Inflammatory macrophage (primary cell): ENCODE data around the gene RHEX.

Source experiments
- DNase-seq, 2 donors: peaks; one replicate each; pipeline ENCODE4 v3.0.0-alpha.2; 2020 to 2022

RHEX gene

DNA sequence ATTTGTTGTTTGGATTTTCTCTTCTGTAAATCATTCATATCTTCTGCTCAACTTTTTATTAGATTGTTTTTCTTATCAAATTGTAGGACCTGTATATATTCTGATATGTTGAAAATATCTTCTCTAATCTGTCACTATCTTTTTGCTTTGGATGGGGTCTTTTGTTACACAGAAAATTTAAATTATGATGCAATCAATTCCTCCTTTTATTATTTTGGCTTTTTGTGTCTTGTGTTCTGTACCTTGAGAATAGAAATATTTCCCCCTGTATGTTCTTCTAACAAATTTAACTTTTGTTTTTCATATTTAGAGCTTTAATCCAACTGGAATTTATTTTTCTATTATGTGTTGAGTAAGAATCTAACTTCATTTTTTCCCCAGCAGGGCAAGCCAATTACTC, 67.4 kb downstream of the RHEX start:
- DNase-seq: no peak

DNA sequence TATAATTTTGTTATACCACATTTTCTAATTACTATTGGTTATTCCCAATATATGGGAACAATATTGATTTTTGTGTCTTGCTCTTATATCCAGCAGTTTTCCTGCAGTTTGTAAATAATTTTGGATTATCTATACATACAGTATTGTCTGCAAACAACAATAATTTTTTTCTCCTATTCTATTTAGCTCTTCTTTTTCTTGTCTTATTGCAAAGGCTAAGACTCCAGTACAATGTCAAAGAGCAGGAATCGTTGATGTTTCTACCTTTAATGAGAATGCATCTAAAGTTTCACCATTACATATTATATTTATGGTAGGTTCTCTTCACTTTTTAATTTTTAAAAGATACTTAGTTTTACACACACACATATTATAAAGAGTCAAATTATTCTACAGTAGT, 68.3 kb downstream of the RHEX start:
- no peak for DNase-seq

DNA sequence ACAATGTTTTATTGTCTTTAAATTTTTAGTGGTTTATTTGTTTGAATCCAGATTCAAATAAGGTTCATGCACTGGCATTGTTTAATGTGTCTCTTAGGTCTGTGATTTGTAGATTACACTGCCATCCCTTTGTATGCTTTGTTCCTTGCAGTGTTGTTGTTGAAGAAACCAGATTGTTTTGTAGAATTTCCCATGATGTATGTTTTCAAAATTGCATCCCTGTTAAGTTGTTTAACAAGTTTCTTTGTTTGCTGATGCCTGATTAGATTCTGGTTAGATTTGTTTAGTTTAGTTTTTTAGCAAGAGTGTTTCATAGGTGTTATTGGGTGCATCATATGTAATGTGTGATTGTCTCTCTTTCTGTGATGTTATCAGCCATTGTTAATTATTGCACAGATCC, 69.7 kb downstream of the RHEX start:
- DNase-seq: no peak

DNA sequence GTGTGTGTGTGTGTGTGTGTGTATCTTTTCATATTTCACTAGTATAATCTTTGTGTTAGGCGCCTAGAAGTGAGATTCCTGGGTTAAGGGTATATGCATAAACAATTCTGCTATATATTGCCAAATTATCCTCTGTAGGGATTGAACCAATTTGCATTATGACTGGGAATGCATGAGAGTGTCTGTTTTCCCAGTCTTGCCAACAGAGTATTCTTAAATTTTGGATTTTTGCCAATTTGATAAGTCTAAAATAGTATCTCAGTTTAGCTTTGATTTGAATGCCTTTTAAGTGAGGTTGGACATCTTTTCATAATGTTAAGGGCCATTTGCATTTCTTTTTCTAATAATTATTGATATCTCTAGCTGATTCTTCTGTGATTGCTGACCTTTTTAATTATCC, 72.4 kb downstream of the RHEX start:
- no peak for DNase-seq

DNA sequence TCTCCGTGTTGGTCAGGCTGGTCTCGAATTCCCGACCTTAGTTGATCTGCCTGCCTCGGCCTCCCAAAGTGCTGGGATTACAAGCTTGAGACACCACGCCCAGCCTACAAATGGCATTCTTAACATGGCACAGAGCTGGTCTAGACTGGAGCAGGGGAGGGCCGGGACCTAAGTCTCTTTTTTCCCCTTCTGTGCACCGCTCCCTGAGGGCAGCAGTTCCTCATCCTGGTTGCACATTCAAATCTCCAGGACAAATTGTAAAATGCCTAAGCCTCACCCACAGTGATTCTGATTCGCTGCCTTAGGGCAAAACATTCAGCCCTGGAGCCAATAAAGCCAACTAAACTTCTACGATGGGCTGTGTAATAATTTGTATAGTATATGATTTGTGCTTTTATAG, 74.4 kb downstream of the RHEX start:
- DNase-seq: no peak

DNA sequence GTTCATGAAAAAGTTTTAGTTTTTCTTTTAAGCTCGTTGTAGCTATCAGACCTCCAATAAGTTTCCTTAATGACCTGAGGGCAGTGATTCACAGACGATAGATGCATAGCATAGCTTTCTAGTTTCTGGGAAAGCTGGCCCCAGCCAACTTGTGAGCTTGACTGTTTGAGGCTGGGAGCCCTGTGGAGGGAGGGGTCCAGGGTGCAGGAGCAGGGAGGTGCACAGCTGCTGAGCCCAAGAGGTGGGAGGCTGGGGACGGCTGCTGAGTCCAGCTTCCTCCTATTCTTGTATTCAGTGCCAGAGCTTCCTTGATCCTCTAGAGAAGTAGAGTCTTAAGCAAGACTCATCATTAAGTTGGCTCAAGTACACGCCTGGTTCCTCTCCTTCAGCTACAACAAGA, 75.2 kb downstream of the RHEX start:
- peak; percentile 71 to 78 for DNase-seq

DNA sequence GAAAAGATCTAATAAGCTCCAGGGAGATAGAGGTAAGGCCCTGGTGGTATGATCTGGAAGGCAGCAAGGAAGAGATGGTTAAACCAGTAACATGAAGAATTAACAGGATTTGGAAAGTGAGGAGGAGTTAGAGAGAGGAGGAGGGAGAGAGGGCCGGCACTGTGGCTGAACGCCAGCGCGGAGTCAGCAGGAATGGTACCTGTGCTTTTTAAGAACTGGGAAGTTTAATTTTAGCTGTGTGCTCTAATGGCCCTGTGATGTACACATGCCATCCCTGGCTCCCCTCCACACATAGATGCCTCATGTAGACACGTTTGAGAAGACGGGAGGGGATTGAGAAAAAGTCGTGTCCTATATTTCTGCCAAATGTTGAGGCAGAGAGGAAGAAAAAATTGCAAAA, 78.1 kb downstream of the RHEX start:
- no peak for DNase-seq

DNA sequence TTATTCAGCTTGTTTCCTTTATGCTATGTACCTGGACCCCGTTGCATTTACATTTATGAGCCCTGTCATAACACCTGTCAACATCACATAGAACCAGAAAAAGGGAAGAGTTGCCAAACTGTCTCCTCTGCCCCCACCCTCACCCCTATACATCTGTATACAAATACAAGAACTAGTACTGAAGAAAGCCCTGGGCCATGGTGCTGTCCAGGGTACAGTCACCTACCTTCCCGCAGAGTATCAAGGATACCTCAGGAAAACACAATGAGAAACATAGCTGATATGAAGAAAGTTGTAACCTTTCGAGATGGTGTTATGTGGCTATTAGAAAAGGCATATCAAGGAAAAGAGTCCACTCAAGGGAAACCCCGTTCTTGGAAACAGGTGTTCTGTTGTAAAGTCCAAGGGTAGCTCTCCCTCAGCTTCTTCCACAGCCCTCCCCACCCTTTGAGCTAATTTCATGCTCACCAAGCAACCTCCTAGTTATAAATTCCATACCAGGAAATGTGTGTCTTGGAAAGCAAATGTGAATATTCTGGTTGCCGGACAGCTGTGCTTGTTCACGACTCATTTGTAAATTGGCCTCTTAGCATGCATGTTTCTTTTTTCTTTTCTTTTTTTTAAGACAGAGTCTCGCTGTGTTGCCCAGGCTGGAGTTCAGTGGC, 80.9 kb downstream of the RHEX start:
- DNase-seq: no peak

DNA sequence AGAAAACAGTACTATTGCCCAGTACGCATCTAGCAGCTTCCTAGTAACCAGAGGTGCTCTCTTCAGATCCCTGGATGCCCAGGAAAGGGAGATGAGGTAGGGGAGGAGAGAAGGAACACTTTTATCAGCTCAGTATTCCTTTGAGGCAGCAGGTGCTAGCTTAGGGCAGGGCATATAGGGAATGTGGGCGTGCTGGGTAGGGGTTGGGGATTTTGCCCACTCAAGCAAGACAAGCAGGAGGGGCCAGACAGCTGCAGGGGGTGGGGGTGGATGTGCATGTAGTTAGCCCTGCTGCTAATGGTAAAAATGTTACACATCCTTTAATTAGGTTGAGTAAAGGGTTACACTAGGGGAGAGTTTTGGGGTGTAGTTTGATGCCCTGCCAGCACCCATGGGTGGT, 82.3 kb downstream of the RHEX start:
- DNase-seq: no peak

DNA sequence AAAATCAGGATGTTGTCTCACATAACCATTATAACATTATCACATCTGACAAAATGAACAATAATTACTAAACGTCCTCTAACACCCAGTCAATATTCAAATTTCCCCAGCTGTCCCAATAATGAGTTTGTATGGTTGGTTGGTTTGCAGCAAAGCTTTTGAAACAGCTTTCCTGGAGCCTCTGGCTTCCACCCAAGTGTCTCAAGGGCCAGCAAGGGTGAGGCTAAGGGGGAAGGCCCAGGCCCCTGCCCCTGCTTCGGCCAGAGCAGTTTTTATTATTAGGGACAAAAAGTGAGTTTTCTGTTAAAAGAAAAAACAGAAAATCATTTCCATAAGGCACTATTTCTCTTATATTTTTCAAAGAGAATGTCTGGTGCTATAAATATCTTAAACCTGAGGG, 83.3 kb downstream of the RHEX start:
- no peak for DNase-seq

DNA sequence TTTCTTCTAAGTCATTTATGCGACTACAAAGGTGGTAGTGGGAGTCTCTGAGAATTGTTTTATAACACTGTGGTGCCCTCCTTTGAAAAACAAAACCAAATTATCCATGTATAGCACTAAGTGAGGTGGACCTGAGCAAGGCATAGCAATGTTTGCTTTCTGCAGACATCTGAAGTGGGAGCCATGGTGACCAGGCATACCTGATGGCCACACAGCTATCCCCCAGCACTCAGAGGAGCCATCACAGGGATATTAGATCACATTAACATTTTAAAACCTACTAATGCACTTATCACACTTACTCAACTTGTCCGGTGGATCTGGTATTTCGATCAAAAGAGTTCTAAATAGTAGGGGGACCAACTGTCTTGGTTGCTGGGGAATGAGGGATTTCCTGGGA, 89.0 kb downstream of the RHEX start:
- DNase-seq: no peak

DNA sequence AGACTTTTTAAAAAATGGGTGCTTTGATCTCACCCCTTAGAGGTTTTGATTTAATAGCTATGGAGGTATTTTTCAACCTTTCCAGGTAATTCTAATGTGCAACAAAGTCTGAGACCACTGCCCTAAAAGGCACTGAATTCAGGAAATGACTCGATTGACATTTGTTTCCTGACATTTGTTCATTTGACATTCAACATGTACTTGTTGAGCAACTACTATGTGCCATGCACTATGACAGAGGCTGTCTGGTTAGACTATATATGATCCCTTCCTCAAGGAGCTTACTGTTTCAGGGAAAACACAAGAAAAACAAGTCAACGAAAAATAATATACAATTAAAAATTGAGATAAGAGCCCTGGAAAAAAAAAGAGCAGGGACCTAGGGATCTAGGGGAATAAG, 89.8 kb downstream of the RHEX start:
- no peak for DNase-seq

DNA sequence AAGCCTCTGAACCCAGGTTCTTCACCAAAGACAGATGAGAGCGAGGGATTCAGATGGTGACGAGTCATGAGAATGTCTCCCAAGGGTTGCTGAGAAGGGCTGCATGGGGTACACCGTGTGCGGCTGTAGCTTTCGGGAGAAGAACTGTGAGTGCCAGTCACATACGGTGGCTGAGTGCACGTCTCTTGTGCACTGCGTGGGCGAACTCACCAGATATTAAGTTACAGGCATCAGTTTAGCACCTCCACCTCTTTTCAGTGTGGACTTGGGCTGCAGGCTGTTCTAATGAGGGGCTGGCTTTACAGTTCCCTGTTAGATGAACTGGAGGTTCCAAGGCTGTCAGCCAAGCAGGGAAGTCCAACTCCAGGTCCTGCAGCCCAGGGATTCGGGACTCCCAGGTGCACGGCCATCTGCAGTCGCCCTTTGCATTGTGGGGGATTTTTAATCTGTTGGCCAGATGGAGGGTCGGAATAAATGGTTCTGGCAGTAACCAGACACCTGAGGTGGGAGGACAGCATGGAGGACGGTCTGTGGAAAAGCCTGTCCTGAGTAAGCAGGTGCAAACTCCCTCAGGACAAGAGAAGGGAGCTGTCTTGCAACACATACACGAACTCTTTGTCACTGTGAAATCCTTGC, 90.7 kb downstream of the RHEX start:
- DNase-seq: no peak

DNA sequence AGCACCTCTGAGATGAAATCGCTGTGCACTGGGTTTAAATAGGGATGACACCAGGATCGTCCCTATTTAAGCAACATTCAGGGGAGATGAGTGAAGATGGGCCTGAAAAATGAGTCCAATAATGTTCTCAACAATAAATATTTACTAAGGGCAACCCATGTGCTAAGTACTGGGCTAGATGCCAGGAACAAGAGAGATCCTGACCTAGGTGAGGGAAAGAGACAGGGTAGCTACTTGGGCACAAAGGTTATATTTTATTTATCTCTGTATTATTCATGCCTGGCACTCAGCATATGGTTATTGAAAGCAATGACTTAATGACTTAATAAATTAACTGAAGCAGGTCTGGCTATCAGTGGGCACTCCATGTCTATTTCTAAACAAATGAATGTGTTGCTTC, 91.6 kb downstream of the RHEX start:
- no peak for DNase-seq

DNA sequence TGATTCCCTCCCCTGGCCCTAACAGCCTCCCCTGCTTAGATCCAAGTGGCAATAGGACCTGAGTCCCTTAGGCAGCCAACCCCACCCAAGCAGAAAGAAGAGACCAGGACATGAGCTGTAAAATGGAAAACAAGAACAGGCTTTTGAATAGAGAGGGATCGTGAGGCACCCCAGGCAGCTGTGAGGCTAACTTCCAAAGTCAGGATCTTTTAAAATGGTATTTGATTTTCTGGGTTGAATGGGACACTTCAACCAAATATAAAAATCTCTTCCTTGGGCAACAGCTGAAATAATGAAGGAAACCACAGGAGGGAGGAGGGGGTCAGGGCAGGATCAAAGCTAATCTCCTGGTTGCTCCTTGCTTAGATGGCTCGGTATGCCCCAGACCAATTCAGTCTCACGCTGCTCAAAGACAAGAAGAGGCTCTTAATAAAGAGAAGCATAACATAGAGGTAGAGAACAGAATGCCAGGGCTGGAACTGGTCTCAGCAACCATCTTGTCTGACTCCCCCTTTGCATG, 92.9 kb downstream of the RHEX start:
- DNase-seq: no peak
